Measurements from ENCODE around the gene DDX24. TPM values are rescaled to one million over a fixed set of nuclear protein-coding genes. Genes with fewer than 3 reads are reported as not detected.

The DDX24 gene, protein sequence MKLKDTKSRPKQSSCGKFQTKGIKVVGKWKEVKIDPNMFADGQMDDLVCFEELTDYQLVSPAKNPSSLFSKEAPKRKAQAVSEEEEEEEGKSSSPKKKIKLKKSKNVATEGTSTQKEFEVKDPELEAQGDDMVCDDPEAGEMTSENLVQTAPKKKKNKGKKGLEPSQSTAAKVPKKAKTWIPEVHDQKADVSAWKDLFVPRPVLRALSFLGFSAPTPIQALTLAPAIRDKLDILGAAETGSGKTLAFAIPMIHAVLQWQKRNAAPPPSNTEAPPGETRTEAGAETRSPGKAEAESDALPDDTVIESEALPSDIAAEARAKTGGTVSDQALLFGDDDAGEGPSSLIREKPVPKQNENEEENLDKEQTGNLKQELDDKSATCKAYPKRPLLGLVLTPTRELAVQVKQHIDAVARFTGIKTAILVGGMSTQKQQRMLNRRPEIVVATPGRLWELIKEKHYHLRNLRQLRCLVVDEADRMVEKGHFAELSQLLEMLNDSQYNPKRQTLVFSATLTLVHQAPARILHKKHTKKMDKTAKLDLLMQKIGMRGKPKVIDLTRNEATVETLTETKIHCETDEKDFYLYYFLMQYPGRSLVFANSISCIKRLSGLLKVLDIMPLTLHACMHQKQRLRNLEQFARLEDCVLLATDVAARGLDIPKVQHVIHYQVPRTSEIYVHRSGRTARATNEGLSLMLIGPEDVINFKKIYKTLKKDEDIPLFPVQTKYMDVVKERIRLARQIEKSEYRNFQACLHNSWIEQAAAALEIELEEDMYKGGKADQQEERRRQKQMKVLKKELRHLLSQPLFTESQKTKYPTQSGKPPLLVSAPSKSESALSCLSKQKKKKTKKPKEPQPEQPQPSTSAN
- total RNA-seq, result 100 to 1,000 TPM in 1 of 4 donors, 10 to 100 TPM in 3; 70.2 to 319 (median 87.7) TPM

DNA sequence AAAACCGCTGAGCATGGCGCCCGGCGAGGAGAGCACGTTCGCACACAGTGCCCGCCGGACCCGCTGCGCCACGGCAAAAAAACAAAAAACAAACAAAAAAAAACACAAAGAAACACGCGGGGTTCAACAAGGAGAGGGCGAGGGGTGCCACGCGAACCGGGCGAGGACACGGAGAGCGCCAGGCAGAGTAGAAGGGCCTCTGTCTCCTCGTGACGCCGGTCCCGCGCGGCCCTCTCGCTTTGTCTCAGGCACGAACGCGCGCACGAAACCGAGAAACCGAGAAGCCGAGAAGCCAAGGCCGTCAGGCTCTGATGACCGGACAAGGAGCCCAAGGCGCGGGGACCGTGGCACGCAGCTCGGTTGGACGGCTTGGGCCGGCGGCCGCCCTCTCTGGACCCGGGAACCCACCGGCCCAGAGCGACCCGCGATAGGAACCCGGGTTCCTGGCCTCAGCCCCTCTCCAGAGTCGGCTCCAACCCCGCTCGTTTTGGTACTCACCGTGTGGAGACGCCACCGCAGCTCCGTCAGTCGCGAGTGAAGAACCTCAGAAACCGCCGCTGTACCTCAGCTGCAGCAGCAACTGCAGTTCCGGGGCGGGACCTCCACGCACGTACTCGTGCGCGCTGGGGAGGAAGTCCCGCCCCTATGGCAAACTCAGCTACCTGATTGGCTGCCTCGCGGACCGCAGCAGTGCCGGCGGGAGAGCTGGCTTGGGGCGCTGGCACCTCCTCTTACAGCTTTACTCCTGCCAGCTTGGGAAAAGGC, at the start of gene DDX24, which contains the start of gene IFI27L1:
TSS of gene DDX24 (minus strand) at position 582 of the 765 bp plus-strand sequence. CDS start 1,460 bp downstream, outside the sequence.
TSS of gene IFI27L1 (plus strand) at position 690 of the 765 bp plus-strand sequence. CDS start 15,628 bp downstream, outside the sequence.
- DNase-seq, result peak; percentile 98
- peak within 1 kb of the TSS; percentile 95 to 99 (median 98) for H3K27ac ChIP-seq
- WGBS, 2 donors (ENCODE audit: low coverage in 1 of 2), result 0% methylated on average over 2 to 53 of the region's 77 CpGs
- peak; percentile 99 for TF ChIP-seq POLR2AphosphoS5 (IDR thresholded peaks at IDR 0.05)
- TF ChIP-seq EP300 (IDR thresholded peaks at IDR 0.05; ENCODE audit: low read depth), result no peak
- peak; percentile 98 for TF ChIP-seq POLR2A (IDR thresholded peaks at IDR 0.05)
- TF ChIP-seq, protein P1, sequence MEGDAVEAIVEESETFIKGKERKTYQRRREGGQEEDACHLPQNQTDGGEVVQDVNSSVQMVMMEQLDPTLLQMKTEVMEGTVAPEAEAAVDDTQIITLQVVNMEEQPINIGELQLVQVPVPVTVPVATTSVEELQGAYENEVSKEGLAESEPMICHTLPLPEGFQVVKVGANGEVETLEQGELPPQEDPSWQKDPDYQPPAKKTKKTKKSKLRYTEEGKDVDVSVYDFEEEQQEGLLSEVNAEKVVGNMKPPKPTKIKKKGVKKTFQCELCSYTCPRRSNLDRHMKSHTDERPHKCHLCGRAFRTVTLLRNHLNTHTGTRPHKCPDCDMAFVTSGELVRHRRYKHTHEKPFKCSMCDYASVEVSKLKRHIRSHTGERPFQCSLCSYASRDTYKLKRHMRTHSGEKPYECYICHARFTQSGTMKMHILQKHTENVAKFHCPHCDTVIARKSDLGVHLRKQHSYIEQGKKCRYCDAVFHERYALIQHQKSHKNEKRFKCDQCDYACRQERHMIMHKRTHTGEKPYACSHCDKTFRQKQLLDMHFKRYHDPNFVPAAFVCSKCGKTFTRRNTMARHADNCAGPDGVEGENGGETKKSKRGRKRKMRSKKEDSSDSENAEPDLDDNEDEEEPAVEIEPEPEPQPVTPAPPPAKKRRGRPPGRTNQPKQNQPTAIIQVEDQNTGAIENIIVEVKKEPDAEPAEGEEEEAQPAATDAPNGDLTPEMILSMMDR (IDR thresholded peaks at IDR 0.05), result peak in 1 of 5 experiments; percentile 8
- H3K36me3 ChIP-seq, result peaks cover 0 to 7% (median 3%) of the 10 kb centered on the region in 4 donors
- in situ Hi-C loops (cut with MboI; ENCODE audit: low pct_ligation_motif_present in 1 of 4, low pct_unique_long_range_greater_than_20kb in 1 of 4, low sequenced_read_pairs in 3 of 4), result no loop called here
- H3K27me3 ChIP-seq, result no peaks in the 10 kb centered on the region
- H3K4me1 ChIP-seq, result peaks cover 11 to 54% (median 34%) of the 10 kb centered on the region in 4 donors
- peaks cover 0 to 4% of the 10 kb centered on the region in 2 donors for H3K9me3 ChIP-seq
- intact Hi-C loops (cut with DNase I; ENCODE audit: low total_unique reads), result loop anchor here (5.0 kb wide), 1 partner anchor 1526 kb away; no protein-coding TSS in a partner anchor
- peak within 1 kb of the TSS; percentile 68 to 100 (median 96) for H3K4me3 ChIP-seq

DNA sequence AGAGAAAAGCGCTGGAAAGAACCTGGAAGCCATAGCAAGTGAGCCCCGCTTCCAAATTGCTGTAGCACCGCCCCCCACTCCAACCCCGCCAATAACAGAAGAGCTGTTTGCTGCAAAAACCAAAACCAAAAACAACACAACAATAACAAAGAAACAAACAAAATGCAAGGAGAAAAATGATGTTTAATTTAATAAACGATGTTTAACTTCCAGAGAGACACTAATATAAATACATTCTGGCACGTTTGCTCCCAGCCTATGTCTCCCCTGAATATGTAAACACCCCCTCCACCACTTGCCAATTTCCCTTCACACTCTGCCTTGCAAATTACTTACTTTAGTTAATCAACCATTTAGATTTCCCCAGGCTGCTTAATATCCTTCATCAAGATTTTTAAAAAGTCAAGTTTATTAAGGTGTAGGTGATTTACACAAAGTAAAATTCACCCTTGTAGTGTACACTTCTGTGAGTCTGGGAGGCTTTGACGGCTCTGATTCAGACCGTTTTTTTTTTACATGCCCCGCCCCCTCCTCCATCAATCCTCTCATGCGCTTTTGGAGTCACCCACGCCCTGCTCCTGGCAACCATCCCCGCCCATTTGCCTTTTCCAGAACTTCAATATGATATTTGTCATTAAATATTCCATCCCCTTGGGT, 48.9 kb upstream of the DDX24 start:
- TF ChIP-seq POLR2A (IDR thresholded peaks at IDR 0.05), result no peak
- TF ChIP-seq POLR2AphosphoS5 (IDR thresholded peaks at IDR 0.05), result no peak
- no peak for TF ChIP-seq EP300 (IDR thresholded peaks at IDR 0.05; ENCODE audit: low read depth)
- TF ChIP-seq, protein P1 (IDR thresholded peaks at IDR 0.05), result no peak
- intact Hi-C loops (cut with DNase I; ENCODE audit: low total_unique reads), result no loop called here
- no peaks in the 10 kb centered on the region for H3K27me3 ChIP-seq
- no peaks in the 10 kb centered on the region for H3K36me3 ChIP-seq
- DNase-seq, result no peak
- H3K9me3 ChIP-seq, result no peaks in the 10 kb centered on the region
- H3K27ac ChIP-seq, result peak overlapping the region; percentile 75 to 83 (median 79)
- in situ Hi-C loops (cut with MboI; ENCODE audit: low pct_ligation_motif_present in 1 of 4, low pct_unique_long_range_greater_than_20kb in 1 of 4, low sequenced_read_pairs in 3 of 4), result loop anchor here in 2 of 4 donors (10.0 kb wide), 1 partner anchor 95 kb away; no protein-coding TSS in a partner anchor
- 0% methylated on average over 8 to 12 of the region's 12 CpGs for WGBS, 2 donors (ENCODE audit: low coverage in 1 of 2)
- peak overlapping the region; percentile 39 to 60 (median 42) for H3K4me3 ChIP-seq
- H3K4me1 ChIP-seq, result peaks cover 9 to 19% (median 15%) of the 10 kb centered on the region in 4 donors

DNA sequence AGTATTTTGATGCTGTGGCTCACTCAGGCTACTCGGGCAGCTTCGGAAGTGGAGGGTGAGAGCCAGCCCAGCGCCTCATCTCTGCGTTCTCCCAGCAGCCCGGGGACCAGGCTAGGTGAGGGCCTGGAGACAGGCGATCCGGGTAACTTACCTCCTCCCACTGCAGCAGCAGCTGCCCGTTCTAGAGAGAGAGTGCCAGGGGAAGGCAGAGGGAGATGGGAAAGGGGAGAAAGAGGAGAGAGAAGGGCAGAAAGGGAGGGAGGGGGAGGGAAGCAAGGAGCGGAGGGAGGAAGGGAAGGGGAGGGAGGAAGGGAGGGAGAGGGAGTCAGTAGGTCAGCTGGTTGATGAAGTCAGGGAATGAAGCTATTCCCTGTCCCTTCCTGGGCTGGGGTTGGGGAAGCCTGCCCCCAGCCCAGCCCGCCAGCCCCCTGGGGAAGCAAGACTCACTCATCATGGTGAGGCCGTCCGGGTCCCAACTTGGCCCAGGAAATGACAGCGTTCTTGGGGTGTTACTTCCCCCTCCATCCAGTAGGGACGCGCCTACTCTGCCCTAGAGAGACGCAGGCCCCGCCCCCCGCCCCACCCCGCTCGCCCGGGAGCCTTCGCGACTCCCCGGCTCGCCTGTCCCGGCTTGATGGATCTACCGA, 48.2 kb upstream of the DDX24 start, which contains the start of gene IFI27L2:
TSS of gene IFI27L2 (minus strand) at position 494 of the 647 bp plus-strand sequence. CDS start at position 454, 40 bp downstream.
- 0 to 3% methylated on average over 1 to 27 of the region's 27 CpGs for WGBS, 2 donors (ENCODE audit: low coverage in 1 of 2)
- Histone ChIP-seq H3K4me1 (peaks cover 9 to 19% (median 15%) of the 10 kb centered on the region in 4 donors), H3K36me3 (no peaks in the 10 kb centered on the region), H3K27me3 (no peaks in the 10 kb centered on the region), H3K4me3 (peak within 1 kb of the TSS; percentile 39 to 60 (median 42)), H3K9me3 (no peaks in the 10 kb centered on the region), H3K27ac (peak within 1 kb of the TSS; percentile 75 to 83 (median 79))
- TF ChIP-seq POLR2AphosphoS5 (IDR thresholded peaks at IDR 0.05) (peak in 2 of 3 donors; percentile 13 to 16), EP300 (IDR thresholded peaks at IDR 0.05; ENCODE audit: low read depth) (no peak), POLR2A (IDR thresholded peaks at IDR 0.05) (peak; percentile 23)
- TF ChIP-seq, protein P1 (IDR thresholded peaks at IDR 0.05), result peak; percentile 34 to 58 (median 41)
- intact Hi-C loops (cut with DNase I; ENCODE audit: low total_unique reads) (no loop called here), in situ Hi-C loops (cut with MboI; ENCODE audit: low pct_ligation_motif_present in 1 of 4, low pct_unique_long_range_greater_than_20kb in 1 of 4, low sequenced_read_pairs in 3 of 4) (no loop called here)
- peak; percentile 74 for DNase-seq

Data from transverse colon (tissue), 4 donors.